ENCODE measurements around the gene NTF4. TPM values are rescaled to one million over a fixed set of nuclear protein-coding genes. Genes with fewer than 3 reads are reported as not detected.

The NTF4 gene
- total and polyA plus RNA-seq, 2 of the 13 experiments (the other 11 are each of a cell fraction or from before 2014, with no cell fraction given) = not detected

DNA sequence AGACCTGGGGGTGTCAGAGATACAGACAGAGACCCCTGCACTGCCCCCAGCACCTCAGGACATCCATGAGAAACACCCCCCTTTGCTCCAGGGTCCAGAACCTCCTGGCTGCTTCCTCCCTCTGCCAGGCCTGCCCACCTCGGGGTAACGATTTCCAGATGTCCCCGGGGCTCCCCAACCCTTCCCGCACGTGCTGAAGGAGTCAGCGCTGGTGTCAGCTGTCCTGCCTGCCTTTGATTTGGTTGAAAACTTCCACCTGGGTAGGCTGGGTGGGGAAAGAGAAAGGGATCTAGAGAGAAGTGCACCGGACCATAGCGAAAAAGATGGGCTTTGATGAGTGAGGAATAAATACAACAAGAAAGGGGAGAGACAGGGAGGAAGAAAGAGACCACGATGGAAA lies 5.6 kb downstream of the NTF4 start:
- H3K36me3 ChIP-seq (replicated peaks in 1 of 2; ENCODE audit: control insufficient read depth in 1 of 2, insufficient read depth in 2 of 2, low read length in 2 of 2) = no peaks in the 10 kb centered on the region
- H3K79me2 ChIP-seq (ENCODE audit: insufficient read depth, low read length) = no peaks in the 10 kb centered on the region
- no TSS peak for BruUV-seq (replicated peaks)
- no peak for ATAC-seq
- ChIA-PET POLR2A (no interaction called here), CTCF (ENCODE audit: low intra/inter-chr PET ratio, low total read pairs) (no interaction called here)
- intact Hi-C loops (cut with micrococcal nuclease; ENCODE audit: unreplicated experiment) (no loop called here), in situ Hi-C loops (cut with HindIII; ENCODE audit: extremely low pct_ligation_motif_present, low pct_unique_long_range_greater_than_20kb) (no loop called here)
- TF ChIP-seq SMAD1 (CRISPR knock-in tag; IDR thresholded peaks at IDR 0.05; ENCODE audit: borderline replicate concordance, low read depth) (no peak), DNMT3B (CRISPR knock-in tag; conservative IDR thresholded peaks at IDR 0.05) (no peak)
- no peak for DNase-seq (ENCODE audit: low spot score)
- no peak for FAIRE-seq
- WGBS (ENCODE audit: low lambda C conversion rate) = 58% methylated on average over 9 of the region's 9 CpGs
- no peaks in the 10 kb centered on the region for H4K20me1 ChIP-seq (ENCODE audit: insufficient read depth, low read length)
- H2AFZ ChIP-seq (ENCODE audit: low read length) = no peak overlapping the region
- H3K27me3 ChIP-seq (ENCODE audit: control insufficient read depth in 1 of 2, insufficient read depth in 2 of 2, low read length in 2 of 2) = peaks cover 11 to 53% of the 10 kb centered on the region in 2 experiments; a peak in 4 of 5 replicates
- H3K27ac ChIP-seq (ENCODE audit: extremely low read length, insufficient read depth, low read length) = no peak overlapping the region
- H3K9me3 ChIP-seq (ENCODE audit: low read length) = no peaks in the 10 kb centered on the region
- no peak overlapping the region for H3K4me2 ChIP-seq (ENCODE audit: low read depth, low read length)
- H3K4me3 ChIP-seq (replicated peaks in 1 of 3; ENCODE audit: insufficient read depth in 1 of 3, low read depth in 2 of 3, low read length in 3 of 3) = no peak overlapping the region
- no peak overlapping the region for H3K9ac ChIP-seq (ENCODE audit: insufficient read depth, low read depth, low read length)
- peaks cover 17% of the 10 kb centered on the region for H3K4me1 ChIP-seq (ENCODE audit: insufficient read depth, low read length)

DNA sequence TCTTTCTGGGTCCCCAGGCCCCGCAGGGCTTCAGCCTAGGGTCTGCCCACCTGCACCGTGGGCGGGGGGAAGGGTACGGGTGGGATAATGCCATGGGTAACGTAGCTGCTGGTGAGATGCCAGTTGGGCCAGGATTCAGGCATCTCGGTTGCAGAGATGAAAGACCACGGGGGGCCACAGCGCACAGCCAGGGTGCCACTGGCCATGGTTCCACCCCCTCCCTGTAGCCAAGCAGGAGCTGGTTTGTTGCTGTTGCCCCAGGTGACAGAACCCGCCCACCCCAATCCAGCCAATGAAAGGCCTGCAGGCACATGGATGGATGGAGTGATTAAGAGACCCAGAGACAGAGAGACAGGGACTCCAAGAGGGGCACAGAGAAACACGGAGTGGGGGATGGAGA lies 6.1 kb downstream of the NTF4 start:
- Histone ChIP-seq H3K9me3 (ENCODE audit: low read length) (no peaks in the 10 kb centered on the region), H3K4me3 (replicated peaks in 1 of 3; ENCODE audit: insufficient read depth in 1 of 3, low read depth in 2 of 3, low read length in 3 of 3) (no peak overlapping the region), H2AFZ (ENCODE audit: low read length) (no peak overlapping the region), H3K9ac (ENCODE audit: insufficient read depth, low read depth, low read length) (no peak overlapping the region), H3K27me3 (ENCODE audit: control insufficient read depth in 1 of 2, insufficient read depth in 2 of 2, low read length in 2 of 2) (peaks cover 11 to 48% of the 10 kb centered on the region in 2 experiments; a peak in 4 of 5 replicates), H3K36me3 (replicated peaks in 1 of 2; ENCODE audit: control insufficient read depth in 1 of 2, insufficient read depth in 2 of 2, low read length in 2 of 2) (no peaks in the 10 kb centered on the region), H3K4me1 (ENCODE audit: insufficient read depth, low read length) (peaks cover 17% of the 10 kb centered on the region), H3K79me2 (ENCODE audit: insufficient read depth, low read length) (no peaks in the 10 kb centered on the region), H3K27ac (ENCODE audit: extremely low read length, insufficient read depth, low read length) (no peak overlapping the region), H4K20me1 (ENCODE audit: insufficient read depth, low read length) (no peaks in the 10 kb centered on the region), H3K4me2 (ENCODE audit: low read depth, low read length) (no peak overlapping the region)
- ATAC-seq = no peak
- intact Hi-C loops (cut with micrococcal nuclease; ENCODE audit: unreplicated experiment) = no loop called here
- BruUV-seq (replicated peaks) = no TSS peak
- in situ Hi-C loops (cut with HindIII; ENCODE audit: extremely low pct_ligation_motif_present, low pct_unique_long_range_greater_than_20kb) = no loop called here
- TF ChIP-seq, protein P1, sequence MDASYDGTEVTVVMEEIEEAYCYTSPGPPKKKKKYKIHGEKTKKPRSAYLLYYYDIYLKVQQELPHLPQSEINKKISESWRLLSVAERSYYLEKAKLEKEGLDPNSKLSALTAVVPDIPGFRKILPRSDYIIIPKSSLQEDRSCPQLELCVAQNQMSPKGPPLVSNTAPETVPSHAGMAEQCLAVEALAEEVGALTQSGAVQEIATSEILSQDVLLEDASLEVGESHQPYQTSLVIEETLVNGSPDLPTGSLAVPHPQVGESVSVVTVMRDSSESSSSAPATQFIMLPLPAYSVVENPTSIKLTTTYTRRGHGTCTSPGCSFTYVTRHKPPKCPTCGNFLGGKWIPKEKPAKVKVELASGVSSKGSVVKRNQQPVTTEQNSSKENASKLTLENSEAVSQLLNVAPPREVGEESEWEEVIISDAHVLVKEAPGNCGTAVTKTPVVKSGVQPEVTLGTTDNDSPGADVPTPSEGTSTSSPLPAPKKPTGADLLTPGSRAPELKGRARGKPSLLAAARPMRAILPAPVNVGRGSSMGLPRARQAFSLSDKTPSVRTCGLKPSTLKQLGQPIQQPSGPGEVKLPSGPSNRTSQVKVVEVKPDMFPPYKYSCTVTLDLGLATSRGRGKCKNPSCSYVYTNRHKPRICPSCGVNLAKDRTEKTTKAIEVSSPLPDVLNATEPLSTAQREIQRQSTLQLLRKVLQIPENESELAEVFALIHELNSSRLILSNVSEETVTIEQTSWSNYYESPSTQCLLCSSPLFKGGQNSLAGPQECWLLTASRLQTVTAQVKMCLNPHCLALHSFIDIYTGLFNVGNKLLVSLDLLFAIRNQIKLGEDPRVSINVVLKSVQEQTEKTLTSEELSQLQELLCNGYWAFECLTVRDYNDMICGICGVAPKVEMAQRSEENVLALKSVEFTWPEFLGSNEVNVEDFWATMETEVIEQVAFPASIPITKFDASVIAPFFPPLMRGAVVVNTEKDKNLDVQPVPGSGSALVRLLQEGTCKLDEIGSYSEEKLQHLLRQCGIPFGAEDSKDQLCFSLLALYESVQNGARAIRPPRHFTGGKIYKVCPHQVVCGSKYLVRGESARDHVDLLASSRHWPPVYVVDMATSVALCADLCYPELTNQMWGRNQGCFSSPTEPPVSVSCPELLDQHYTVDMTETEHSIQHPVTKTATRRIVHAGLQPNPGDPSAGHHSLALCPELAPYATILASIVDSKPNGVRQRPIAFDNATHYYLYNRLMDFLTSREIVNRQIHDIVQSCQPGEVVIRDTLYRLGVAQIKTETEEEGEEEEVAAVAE (CRISPR knock-in tag; IDR thresholded peaks at IDR 0.05; ENCODE audit: borderline replicate concordance) = 0 out of 2 replicates have a peak, but pooled peaks have one; percentile 46
- no peak for TF ChIP-seq ZKSCAN5 (CRISPR knock-in tag; IDR thresholded peaks at IDR 0.05)
- CTCF ChIA-PET (ENCODE audit: low intra/inter-chr PET ratio, low total read pairs) = no interaction called here
- no peak for FAIRE-seq
- POLR2A ChIA-PET = no interaction called here
- WGBS (ENCODE audit: low lambda C conversion rate) = 25% methylated on average over 10 of the region's 10 CpGs
- no peak for DNase-seq (ENCODE audit: low spot score)

Measured in HepG2 (cell line).